DMS 273 (cell line): ENCODE data around the gene COL12A1.

Source experiments
- DNase-seq: peaks from one replicate; lab custom pipeline; 2025; ENCODE audit not compliant: unreplicated experiment; lab: John Stamatoyannopoulos, UW

COL12A1 gene

DNA sequence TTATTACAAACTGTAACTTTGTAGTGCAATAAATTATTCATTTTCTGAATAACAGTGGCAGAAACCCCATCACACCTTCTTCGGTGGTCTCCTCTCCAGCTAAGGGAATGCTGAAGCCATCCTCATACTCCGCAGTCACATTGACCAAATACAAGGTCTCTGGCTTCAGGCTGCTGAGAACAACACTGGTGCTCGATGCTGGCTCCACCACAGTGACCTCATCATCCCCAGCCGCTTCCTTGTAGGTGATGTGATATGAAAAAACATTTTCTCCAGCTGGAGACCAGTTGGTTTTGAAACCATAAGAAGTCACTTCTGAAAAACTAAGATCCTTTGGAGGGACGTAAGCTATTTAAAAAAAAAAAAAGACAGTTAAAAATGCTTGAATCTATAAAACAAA is 25.0 kb downstream of the COL12A1 start:
- no peak for DNase-seq

DNA sequence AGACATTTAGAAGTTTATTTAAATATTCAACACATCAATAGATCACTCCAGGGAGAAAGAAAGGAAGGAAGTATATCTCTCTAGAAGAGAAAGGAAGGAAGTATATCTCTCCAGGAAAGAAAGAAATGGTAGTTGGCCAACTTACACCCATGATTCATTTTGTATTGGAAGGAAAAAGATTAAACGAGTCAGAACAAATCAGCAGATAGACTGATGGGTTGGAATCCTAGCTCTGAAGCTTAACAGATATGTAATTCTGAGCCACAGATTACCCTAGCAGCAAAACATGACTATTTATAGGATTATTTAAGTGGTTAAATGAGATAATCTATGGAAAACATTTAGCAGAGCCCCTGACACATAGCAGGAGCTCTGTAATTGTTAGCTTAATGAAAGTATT is 27.1 kb downstream of the COL12A1 start:
- DNase-seq = no peak

- DNase-seq = no peak
Observed at GRCh38 chr6:75176076-75176582, 29.7 kb downstream of the COL12A1 start.

DNA sequence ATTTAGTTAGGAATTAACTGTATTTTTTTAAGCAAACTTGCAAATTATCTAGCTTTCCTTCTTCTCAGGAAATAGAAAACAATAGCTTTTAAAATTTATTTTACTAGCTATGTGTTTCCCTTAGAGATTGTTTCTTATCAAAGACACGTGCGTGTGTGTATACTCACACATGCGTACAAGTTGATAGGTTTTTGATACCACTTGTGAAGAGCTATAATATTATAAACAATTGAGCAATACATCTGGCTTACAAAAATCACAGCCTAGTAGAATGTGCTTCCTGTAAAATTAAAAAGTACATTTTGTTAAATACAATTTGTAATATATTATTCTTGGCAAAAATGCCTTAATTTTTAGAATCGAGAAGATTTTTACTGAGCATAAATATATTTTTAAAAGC is 33.9 kb downstream of the COL12A1 start:
- no peak for DNase-seq

- DNase-seq = no peak
Observed at GRCh38 chr6:75171567-75171966, 34.3 kb downstream of the COL12A1 start.

- DNase-seq = no peak
Observed at GRCh38 chr6:75170691-75171560, 34.9 kb downstream of the COL12A1 start.

DNA sequence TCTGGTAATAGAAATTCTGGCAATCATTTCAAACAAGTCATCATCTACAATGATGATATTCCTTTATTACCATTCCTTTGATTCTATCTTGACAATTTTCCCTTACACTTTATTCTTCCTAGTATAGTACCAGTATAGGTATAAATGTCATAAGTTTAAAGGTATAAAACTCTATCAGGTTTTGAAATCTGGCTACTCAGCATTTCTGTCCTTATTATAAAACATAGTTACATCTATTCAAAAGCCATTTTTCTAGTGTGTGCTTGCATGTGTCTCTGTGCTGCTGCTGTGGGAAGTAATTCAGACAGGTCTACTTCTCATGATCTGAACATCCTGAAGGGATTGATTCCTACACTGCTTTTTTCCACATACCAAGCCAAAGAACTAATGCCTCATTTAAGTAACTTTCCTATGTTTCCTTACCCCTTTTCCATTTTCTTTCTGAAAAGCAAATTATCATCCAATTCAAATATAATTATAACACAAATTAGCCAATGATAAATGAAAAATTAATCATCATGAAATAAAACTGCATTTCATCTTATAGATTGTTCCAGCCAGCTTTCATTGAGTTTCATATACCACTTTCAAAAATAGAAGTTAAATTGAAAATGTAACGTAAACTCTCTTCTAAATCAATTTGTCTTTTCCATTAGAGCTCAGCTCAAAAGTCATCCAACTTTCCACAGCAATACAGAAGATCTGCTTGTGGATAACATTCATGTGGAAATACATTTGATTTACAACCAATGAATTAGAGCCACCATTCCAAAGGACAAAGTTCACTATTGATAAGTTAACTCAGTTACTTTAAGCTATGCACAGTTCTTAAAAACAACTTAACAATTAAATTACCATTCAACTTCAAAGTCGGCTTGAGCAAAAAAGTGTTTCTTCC is 35.9 kb downstream of the COL12A1 start:
- no peak for DNase-seq

DNA sequence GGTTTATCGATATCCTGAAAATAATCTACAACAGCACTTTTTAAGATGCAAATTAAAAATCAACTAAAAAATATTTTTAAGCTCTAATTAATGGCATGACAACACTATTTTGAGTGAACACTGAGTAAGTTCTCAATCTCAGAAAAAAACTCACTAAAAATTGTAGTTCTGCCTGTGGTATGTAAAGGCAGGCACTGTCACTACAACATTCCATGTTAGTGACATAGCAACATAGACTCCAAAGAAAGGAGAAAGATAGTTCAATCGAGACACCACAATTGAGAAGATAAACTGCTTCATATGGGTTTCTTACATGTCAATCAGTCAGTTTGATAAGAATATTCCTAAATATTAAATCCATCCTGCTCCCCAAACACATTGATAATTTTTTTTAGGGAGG is 38.0 kb downstream of the COL12A1 start:
- DNase-seq = no peak

- no peak for DNase-seq
Observed at GRCh38 chr6:75167325-75167724, 38.5 kb downstream of the COL12A1 start.

GRCh38 chr6:75166773-75167172 is 39.1 kb downstream of the COL12A1 start:
- DNase-seq = no peak

DNA sequence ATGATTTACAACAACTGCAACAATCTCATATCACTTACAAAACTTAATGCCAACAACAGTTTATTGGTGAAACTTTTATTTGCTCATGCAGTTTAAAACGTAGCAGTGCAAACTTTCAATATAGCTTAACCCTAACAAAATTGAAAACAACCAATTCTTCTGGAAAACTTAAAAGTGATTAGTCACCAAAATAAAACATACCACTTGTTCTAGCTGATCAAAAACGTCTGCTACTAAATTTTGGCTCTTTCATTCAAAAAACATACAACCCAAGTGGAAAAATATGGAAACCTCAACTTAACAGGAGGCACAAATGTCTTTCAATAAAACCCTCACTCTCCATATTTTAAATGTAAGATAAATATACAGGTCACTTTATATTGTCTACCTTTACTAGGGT is 39.6 kb downstream of the COL12A1 start:
- no peak for DNase-seq

- no peak for DNase-seq
Observed at GRCh38 chr6:75158176-75158575, 47.7 kb downstream of the COL12A1 start.

DNA sequence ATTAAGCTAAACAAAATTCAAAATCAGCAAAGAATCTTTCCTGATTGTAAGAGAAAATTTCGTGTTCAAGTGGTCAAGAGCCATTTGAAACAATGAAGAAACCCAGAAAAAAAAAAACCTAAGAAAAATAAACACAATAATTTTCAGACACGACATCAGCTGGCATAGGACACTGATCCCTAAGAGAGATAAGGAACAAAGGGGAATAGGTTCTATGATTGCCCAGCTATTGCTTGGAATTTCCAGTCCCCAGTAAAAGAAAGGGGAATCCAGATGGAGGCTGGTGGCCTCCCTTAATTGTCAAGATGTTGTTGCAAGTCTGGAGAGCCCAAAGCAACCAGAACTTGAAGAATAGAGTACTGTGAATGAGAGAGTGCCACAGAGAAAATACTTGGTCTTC is 48.5 kb downstream of the COL12A1 start:
- DNase-seq = no peak

- DNase-seq = no peak
Observed at GRCh38 chr6:75156186-75156878, 49.5 kb downstream of the COL12A1 start.

DNA sequence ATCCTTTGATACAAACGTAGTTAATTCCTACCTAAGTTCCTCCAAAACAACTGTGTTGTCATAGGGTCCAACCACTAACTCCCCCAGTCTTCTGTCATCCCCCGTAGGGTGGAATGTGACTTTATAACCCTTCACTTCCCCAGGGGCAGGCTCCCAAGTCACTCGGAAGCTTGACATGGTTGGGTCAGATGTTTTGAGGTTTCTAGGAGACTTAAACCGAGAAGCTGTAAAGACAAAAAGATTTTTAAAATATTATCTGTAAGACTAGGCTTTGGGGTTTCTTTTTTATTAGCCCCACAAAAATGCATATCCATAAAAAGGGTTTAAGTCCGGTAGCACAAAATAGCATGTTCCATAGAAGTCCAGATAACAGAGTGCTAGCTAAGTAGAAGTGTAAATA is 50.2 kb downstream of the COL12A1 start:
- DNase-seq = no peak

GRCh38 chr6:75154973-75155372 is 50.9 kb downstream of the COL12A1 start:
- DNase-seq = no peak

GRCh38 chr6:75150685-75151412 is 55.0 kb downstream of the COL12A1 start:
- DNase-seq = no peak

DNA sequence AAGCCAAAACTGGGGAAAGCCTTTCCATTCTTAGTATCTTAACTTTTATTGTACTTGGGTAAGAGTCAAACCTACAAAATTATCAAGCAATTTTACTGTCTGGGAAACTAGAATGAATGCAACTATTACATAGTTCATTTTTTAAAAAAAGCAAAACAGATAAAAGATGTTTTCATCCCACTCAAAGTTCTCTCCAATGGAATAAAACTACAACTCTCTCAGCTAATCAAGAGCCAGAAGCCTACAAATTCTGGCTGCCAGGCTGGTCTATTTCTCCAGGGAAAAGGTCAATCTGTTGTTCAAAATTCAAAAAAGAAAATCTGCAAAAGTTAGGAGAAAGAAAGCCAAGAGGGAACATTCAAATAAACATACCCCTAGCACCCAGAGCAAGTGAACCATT is 56.2 kb downstream of the COL12A1 start:
- DNase-seq = no peak

DNA sequence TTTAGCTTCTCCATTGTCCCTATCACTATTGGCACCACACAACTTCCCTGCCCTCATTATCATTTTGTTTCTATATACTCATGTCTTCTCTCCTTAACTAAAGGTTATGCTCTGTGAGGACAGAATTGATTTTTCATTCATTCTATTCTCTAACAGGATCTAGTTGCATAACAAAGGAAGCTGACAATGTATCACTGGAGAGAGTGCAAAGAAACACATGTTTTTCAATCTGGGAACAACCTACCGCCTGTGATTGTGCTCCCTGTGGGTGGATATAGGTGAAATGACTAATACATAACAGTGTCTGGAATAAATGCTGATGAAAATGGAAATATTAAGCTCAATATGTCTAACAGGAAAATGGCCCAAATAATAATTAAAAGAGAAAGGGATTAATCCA is 56.6 kb downstream of the COL12A1 start:
- DNase-seq = no peak

DNA sequence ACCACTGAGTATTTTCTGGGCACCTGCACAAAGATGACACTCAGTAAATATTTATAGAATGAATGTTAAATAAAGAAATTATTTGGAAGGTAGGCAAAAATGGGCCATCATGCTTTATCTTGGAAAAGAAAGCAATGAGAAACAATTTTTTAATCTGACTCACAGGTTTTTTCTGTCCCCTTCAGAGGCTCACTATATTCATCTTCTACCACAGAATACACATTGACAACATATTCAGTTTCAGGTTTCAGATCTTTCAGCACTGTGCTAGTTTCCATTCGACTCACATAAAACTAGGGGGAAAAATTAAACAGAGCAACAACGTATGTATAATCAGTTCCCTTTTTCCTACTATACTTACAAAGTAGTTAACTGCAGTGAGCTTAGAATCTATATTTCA is 58.3 kb downstream of the COL12A1 start:
- no peak for DNase-seq

DNA sequence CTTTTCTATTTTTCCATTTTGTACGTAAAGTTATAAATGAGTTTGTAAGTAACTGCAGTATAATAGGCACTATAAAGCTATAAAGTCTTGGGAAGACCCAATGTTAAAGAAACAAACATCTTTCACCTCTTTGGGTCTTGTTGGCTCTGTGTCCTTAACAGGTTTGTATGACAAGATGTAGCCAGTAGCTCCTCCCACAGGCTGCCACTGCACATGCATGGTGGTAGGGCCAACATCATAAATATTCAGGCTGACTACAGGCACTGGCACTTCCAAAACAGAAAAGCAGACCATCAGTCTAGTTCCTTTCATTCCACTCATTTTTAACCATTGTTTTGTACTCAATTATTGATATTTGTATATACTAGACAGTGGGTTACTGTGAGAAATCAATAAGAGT is 59.9 kb downstream of the COL12A1 start:
- DNase-seq = no peak
